Measurements from ENCODE around the gene GEMIN8. TPM values are rescaled to one million over a fixed set of nuclear protein-coding genes. Genes with fewer than 3 reads are reported as not detected.

The GEMIN8 gene
- total RNA-seq, 1 experiment from 2014 or later: 11.2 TPM

- no peak overlapping the region for H3K4me3 ChIP-seq (ENCODE audit: low read depth in 2 of 2, low read length in 2 of 2)
- BruUV-seq (replicated peaks): no TSS peak
- H3K36me3 ChIP-seq (ENCODE audit: control insufficient read depth, insufficient read depth, low read length): no peaks in the 10 kb centered on the region
- no peaks in the 10 kb centered on the region for H3K27me3 ChIP-seq (ENCODE audit: control insufficient read depth, insufficient read depth, low read length)
- ATAC-seq: no peak
- H3K9me3 ChIP-seq (ENCODE audit: control insufficient read depth, insufficient read depth, low read depth, low read length): no peaks in the 10 kb centered on the region
- DNase-seq (ENCODE audit: low read depth, low spot score): no peak
- TF ChIP-seq REST (IDR thresholded peaks at IDR 0.05; ENCODE audit: insufficient read depth in 1 of 2, low read depth in 2 of 2, low read length in 1 of 2) (no peak), CTCF (IDR thresholded peaks at IDR 0.05) (peak; percentile 32)
- in situ Hi-C loops (cut with HindIII; ENCODE audit: low pct_unique_long_range_greater_than_20kb, low sequenced_read_pairs): no loop called here
- intact Hi-C loops (cut with micrococcal nuclease; ENCODE audit: unreplicated experiment): no loop called here
- ChIA-PET CTCF (no interaction called here), POLR2A (no interaction called here)
- H3K27ac ChIP-seq (ENCODE audit: low read length): no peak overlapping the region
- H3K4me1 ChIP-seq (ENCODE audit: control insufficient read depth, insufficient read depth, low read length): no peaks in the 10 kb centered on the region
These were observed 21.7 kb upstream of the GEMIN8 start for GRCh38 chrX:14051416-14051815.

- Histone ChIP-seq H3K27ac (ENCODE audit: low read length) (no peak overlapping the region), H3K27me3 (ENCODE audit: control insufficient read depth, insufficient read depth, low read length) (no peaks in the 10 kb centered on the region), H3K36me3 (ENCODE audit: control insufficient read depth, insufficient read depth, low read length) (no peaks in the 10 kb centered on the region), H3K4me3 (ENCODE audit: low read depth in 2 of 2, low read length in 2 of 2) (no peak overlapping the region), H3K9me3 (ENCODE audit: control insufficient read depth, insufficient read depth, low read depth, low read length) (no peaks in the 10 kb centered on the region), H3K4me1 (ENCODE audit: control insufficient read depth, insufficient read depth, low read length) (no peaks in the 10 kb centered on the region)
- in situ Hi-C loops (cut with HindIII; ENCODE audit: low pct_unique_long_range_greater_than_20kb, low sequenced_read_pairs): no loop called here
- intact Hi-C loops (cut with micrococcal nuclease; ENCODE audit: unreplicated experiment): no loop called here
- CTCF ChIA-PET: no interaction called here
- no TSS peak for BruUV-seq (replicated peaks)
- POLR2A ChIA-PET: no interaction called here
- DNase-seq (ENCODE audit: low read depth, low spot score) (no peak), ATAC-seq (no peak)
- no peak for TF ChIP-seq CTCF (IDR thresholded peaks at IDR 0.05)
- no peak for TF ChIP-seq TCF7L2 (IDR thresholded peaks at IDR 0.05; ENCODE audit: low read depth, low read length)
- TF ChIP-seq POLR2AphosphoS5 (IDR thresholded peaks at IDR 0.05; ENCODE audit: low read depth, low read length): no peak
- TF ChIP-seq REST (IDR thresholded peaks at IDR 0.05; ENCODE audit: insufficient read depth in 1 of 2, low read depth in 2 of 2, low read length in 1 of 2): no peak
- no peak for TF ChIP-seq SIN3A (IDR thresholded peaks at IDR 0.05; ENCODE audit: borderline replicate concordance, insufficient read depth, low read depth, low read length)
These were observed 21.0 kb upstream of the GEMIN8 start for GRCh38 chrX:14050709-14051108.

Measured in Panc1 (cell line).